ENCODE results near the gene DGKE.

DGKE gene

GRCh38 chr17:56833809-56834379, at the start of gene DGKE, which contains the start of gene C17orf67:
Gene DGKE, plus strand, starts transcription at chr17:56834151. Its CDS starts 645 bp downstream, at chr17:56834796.
Gene C17orf67, minus strand, starts transcription at chr17:56833920. Its CDS starts 18,110 bp downstream, at chr17:56815810.
- 0 out of 2 replicates have a peak within 1 kb of the TSS, but pooled peaks have one; percentile 33 for H3K9ac ChIP-seq (ENCODE audit: low read depth, low read length)
- no peaks in the 10 kb centered on the region for H3K9me3 ChIP-seq (ENCODE audit: control insufficient read depth, insufficient read depth, low read length)
- peak within 1 kb of the TSS; percentile 88 for H3K4me3 ChIP-seq (ENCODE audit: low read depth, low read length)
- H3K27me3 ChIP-seq (ENCODE audit: control insufficient read depth, insufficient read depth, low read length): peaks cover 39% of the 10 kb centered on the region
- peak within 1 kb of the TSS; percentile 64 for H3K27ac ChIP-seq (ENCODE audit: low read depth, low read length)
- peaks cover 27% of the 10 kb centered on the region for H3K4me1 ChIP-seq (ENCODE audit: control insufficient read depth, insufficient read depth, low read length)
- H3K36me3 ChIP-seq (ENCODE audit: control insufficient read depth, insufficient read depth, low read length): no peaks in the 10 kb centered on the region

GRCh38 chr17:56785405-56785804, 48.5 kb upstream of the DGKE start:
- Histone ChIP-seq H3K27ac (ENCODE audit: low read depth, low read length) (no peak overlapping the region), H3K36me3 (ENCODE audit: control insufficient read depth, insufficient read depth, low read length) (no peaks in the 10 kb centered on the region), H3K9ac (ENCODE audit: low read depth, low read length) (no peak overlapping the region), H3K4me3 (ENCODE audit: low read depth, low read length) (no peak overlapping the region), H3K27me3 (ENCODE audit: control insufficient read depth, insufficient read depth, low read length) (peaks cover 14% of the 10 kb centered on the region), H3K9me3 (ENCODE audit: control insufficient read depth, insufficient read depth, low read length) (no peaks in the 10 kb centered on the region), H3K4me1 (ENCODE audit: control insufficient read depth, insufficient read depth, low read length) (no peaks in the 10 kb centered on the region)

- peaks cover 7% of the 10 kb centered on the region for H3K27me3 ChIP-seq (ENCODE audit: control insufficient read depth, insufficient read depth, low read length)
- no peak overlapping the region for H3K27ac ChIP-seq (ENCODE audit: low read depth, low read length)
- no peaks in the 10 kb centered on the region for H3K4me1 ChIP-seq (ENCODE audit: control insufficient read depth, insufficient read depth, low read length)
- no peak overlapping the region for H3K9ac ChIP-seq (ENCODE audit: low read depth, low read length)
- H3K36me3 ChIP-seq (ENCODE audit: control insufficient read depth, insufficient read depth, low read length): no peaks in the 10 kb centered on the region
- no peak overlapping the region for H3K4me3 ChIP-seq (ENCODE audit: low read depth, low read length)
- H3K9me3 ChIP-seq (ENCODE audit: control insufficient read depth, insufficient read depth, low read length): no peaks in the 10 kb centered on the region
Measured at GRCh38 chr17:56785997-56786680, 47.8 kb upstream of the DGKE start.

GRCh38 chr17:56786989-56787482, 46.9 kb upstream of the DGKE start:
- no peak overlapping the region for H3K27ac ChIP-seq (ENCODE audit: low read depth, low read length)
- no peaks in the 10 kb centered on the region for H3K4me1 ChIP-seq (ENCODE audit: control insufficient read depth, insufficient read depth, low read length)
- H3K9ac ChIP-seq (ENCODE audit: low read depth, low read length): no peak overlapping the region
- no peaks in the 10 kb centered on the region for H3K9me3 ChIP-seq (ENCODE audit: control insufficient read depth, insufficient read depth, low read length)
- H3K4me3 ChIP-seq (ENCODE audit: low read depth, low read length): no peak overlapping the region
- H3K27me3 ChIP-seq (ENCODE audit: control insufficient read depth, insufficient read depth, low read length): no peaks in the 10 kb centered on the region
- H3K36me3 ChIP-seq (ENCODE audit: control insufficient read depth, insufficient read depth, low read length): no peaks in the 10 kb centered on the region

DNA sequence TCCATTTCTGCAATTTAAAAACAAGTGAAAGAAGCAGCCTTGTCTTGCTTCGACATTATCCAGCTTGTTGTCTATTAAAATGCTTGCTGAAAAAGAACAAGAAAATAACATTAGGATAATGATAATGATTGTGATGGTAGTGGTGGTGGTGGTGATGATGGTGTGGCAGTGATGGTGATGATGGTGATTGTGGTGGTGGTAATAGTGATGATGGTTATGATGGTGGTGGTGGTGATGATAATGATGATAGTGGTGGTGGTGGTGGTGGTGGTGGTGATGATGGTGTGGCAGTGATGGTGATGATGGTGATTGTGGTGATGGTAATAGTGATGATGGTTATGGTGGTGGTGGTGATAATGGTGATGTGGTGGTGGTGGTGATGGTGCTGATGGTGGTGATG, 41.7 kb upstream of the DGKE start:
- Histone ChIP-seq H3K9me3 (ENCODE audit: control insufficient read depth, insufficient read depth, low read length) (no peaks in the 10 kb centered on the region), H3K36me3 (ENCODE audit: control insufficient read depth, insufficient read depth, low read length) (no peaks in the 10 kb centered on the region), H3K27ac (ENCODE audit: low read depth, low read length) (no peak overlapping the region), H3K9ac (ENCODE audit: low read depth, low read length) (no peak overlapping the region), H3K27me3 (ENCODE audit: control insufficient read depth, insufficient read depth, low read length) (no peaks in the 10 kb centered on the region), H3K4me3 (ENCODE audit: low read depth, low read length) (no peak overlapping the region), H3K4me1 (ENCODE audit: control insufficient read depth, insufficient read depth, low read length) (no peaks in the 10 kb centered on the region)

GRCh38 chr17:56793531-56793930, 40.4 kb upstream of the DGKE start:
- H3K9me3 ChIP-seq (ENCODE audit: control insufficient read depth, insufficient read depth, low read length): no peaks in the 10 kb centered on the region
- H3K27me3 ChIP-seq (ENCODE audit: control insufficient read depth, insufficient read depth, low read length): no peaks in the 10 kb centered on the region
- no peaks in the 10 kb centered on the region for H3K4me1 ChIP-seq (ENCODE audit: control insufficient read depth, insufficient read depth, low read length)
- no peaks in the 10 kb centered on the region for H3K36me3 ChIP-seq (ENCODE audit: control insufficient read depth, insufficient read depth, low read length)
- H3K27ac ChIP-seq (ENCODE audit: low read depth, low read length): no peak overlapping the region
- H3K4me3 ChIP-seq (ENCODE audit: low read depth, low read length): no peak overlapping the region
- no peak overlapping the region for H3K9ac ChIP-seq (ENCODE audit: low read depth, low read length)

GRCh38 chr17:56793957-56794356, 40.0 kb upstream of the DGKE start:
- Histone ChIP-seq H3K9me3 (ENCODE audit: control insufficient read depth, insufficient read depth, low read length) (no peaks in the 10 kb centered on the region), H3K4me1 (ENCODE audit: control insufficient read depth, insufficient read depth, low read length) (0 out of 2 replicates have a peak, but pooled peaks cover under 1% of the 10 kb centered on the region), H3K9ac (ENCODE audit: low read depth, low read length) (no peak overlapping the region)

DNA sequence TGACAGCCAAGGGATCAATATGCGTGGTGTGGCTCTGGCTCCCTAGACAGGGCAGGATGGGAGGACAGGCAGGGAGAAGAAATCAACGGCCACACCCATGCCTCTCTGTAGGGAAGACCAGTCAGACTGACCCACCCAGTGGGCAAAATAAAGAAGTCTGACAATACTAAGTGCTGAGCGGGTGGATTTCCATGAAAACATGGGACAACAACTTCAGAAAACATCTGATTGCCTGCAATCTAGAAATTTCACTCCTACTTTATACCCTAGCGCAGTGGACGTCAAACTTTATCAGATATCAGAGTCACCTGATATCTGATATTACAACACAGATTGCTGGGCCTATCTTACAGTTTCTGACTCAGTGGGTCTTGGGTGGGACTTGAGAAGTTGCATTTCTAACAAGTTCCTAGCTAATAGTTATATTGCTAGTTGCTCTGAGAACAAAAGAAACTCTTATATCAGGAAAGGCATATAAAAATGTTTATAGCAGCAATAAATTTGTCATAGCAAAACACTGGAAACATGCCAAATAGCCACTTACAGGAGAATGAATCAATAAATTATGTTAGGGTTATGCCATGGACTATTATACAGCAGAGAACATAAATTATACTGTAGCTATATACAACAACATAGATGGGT, 38.6 kb upstream of the DGKE start:
- H3K4me3 ChIP-seq (ENCODE audit: low read depth, low read length): no peak overlapping the region
- H3K27ac ChIP-seq (ENCODE audit: low read depth, low read length): no peak overlapping the region
- peaks cover 6% of the 10 kb centered on the region; the same call in 1 of the 2 replicates for H3K4me1 ChIP-seq (ENCODE audit: control insufficient read depth, insufficient read depth, low read length)
- no peaks in the 10 kb centered on the region for H3K36me3 ChIP-seq (ENCODE audit: control insufficient read depth, insufficient read depth, low read length)
- no peaks in the 10 kb centered on the region for H3K9me3 ChIP-seq (ENCODE audit: control insufficient read depth, insufficient read depth, low read length)
- H3K27me3 ChIP-seq (ENCODE audit: control insufficient read depth, insufficient read depth, low read length): no peaks in the 10 kb centered on the region
- H3K9ac ChIP-seq (ENCODE audit: low read depth, low read length): no peak overlapping the region

More at GRCh38 chr17:56793957-56794356, 40.0 kb upstream of the DGKE start:
- H3K4me3 ChIP-seq (ENCODE audit: low read depth, low read length): no peak overlapping the region
- H3K27ac ChIP-seq (ENCODE audit: low read depth, low read length): no peak overlapping the region
- no peaks in the 10 kb centered on the region for H3K36me3 ChIP-seq (ENCODE audit: control insufficient read depth, insufficient read depth, low read length)
- H3K27me3 ChIP-seq (ENCODE audit: control insufficient read depth, insufficient read depth, low read length): no peaks in the 10 kb centered on the region

DNA sequence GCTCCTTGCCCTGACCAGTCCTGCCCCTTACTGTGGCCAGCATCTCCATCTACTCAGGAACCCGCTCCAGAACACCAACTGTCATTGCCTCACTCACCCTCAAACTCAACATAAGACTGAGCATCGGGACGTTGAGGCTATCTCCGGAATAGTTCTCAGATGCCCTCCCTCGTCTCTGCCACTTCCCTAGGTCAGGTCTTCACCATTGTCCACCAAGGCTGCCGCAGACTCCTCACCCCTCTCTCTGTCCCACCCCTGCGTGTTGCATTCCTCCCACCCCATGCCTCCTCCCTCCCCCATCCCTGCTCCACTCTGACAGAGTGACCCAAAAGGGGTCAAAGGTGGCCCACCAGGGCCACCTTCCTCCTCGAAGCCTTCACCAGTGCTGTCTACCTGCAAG, 37.4 kb upstream of the DGKE start:
- no peak overlapping the region for H3K27ac ChIP-seq (ENCODE audit: low read depth, low read length)
- H3K4me3 ChIP-seq (ENCODE audit: low read depth, low read length): no peak overlapping the region
- no peaks in the 10 kb centered on the region for H3K36me3 ChIP-seq (ENCODE audit: control insufficient read depth, insufficient read depth, low read length)
- H3K9me3 ChIP-seq (ENCODE audit: control insufficient read depth, insufficient read depth, low read length): no peaks in the 10 kb centered on the region
- H3K9ac ChIP-seq (ENCODE audit: low read depth, low read length): no peak overlapping the region
- no peaks in the 10 kb centered on the region for H3K27me3 ChIP-seq (ENCODE audit: control insufficient read depth, insufficient read depth, low read length)
- peaks cover 6% of the 10 kb centered on the region; the same call in 1 of the 2 replicates for H3K4me1 ChIP-seq (ENCODE audit: control insufficient read depth, insufficient read depth, low read length)

DNA sequence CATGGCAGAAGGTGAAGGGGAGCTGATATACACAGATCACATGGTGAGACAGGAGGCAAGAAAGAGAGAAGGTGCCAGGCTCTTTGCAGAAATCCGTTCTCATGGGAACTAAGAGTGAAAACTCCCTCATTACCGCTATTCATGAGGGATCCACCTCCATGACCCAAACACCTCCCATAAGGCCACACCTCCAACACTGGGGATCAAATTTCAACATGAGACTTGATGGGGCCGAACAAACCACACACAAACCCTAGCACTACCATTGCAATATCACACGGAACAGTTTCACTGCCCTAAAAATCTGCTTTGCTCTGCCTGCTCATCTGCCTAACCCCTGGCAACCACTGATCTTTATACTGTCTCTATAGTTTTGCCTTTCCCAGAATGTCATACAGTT, 35.0 kb upstream of the DGKE start:
- no peaks in the 10 kb centered on the region for H3K36me3 ChIP-seq (ENCODE audit: control insufficient read depth, insufficient read depth, low read length)
- H3K4me1 ChIP-seq (ENCODE audit: control insufficient read depth, insufficient read depth, low read length): peaks cover 6% of the 10 kb centered on the region; the same call in 1 of the 2 replicates
- no peak overlapping the region for H3K4me3 ChIP-seq (ENCODE audit: low read depth, low read length)
- H3K9ac ChIP-seq (ENCODE audit: low read depth, low read length): no peak overlapping the region
- no peaks in the 10 kb centered on the region for H3K9me3 ChIP-seq (ENCODE audit: control insufficient read depth, insufficient read depth, low read length)
- no peaks in the 10 kb centered on the region for H3K27me3 ChIP-seq (ENCODE audit: control insufficient read depth, insufficient read depth, low read length)
- no peak overlapping the region for H3K27ac ChIP-seq (ENCODE audit: low read depth, low read length)
